Central memory CD4-positive, alpha-beta T cell (primary cell): ENCODE measurements around the gene ATF1.
"Not testable (repeated sequence)": the region's sequence is repeated elsewhere in the genome, so short reads cannot be mapped to it uniquely, and the experiment has no call there.

ENCODE experiments used
- DNase-seq: peaks from one replicate; pipeline ENCODE4 v3.0.0; 2022

Gene ATF1

DNA sequence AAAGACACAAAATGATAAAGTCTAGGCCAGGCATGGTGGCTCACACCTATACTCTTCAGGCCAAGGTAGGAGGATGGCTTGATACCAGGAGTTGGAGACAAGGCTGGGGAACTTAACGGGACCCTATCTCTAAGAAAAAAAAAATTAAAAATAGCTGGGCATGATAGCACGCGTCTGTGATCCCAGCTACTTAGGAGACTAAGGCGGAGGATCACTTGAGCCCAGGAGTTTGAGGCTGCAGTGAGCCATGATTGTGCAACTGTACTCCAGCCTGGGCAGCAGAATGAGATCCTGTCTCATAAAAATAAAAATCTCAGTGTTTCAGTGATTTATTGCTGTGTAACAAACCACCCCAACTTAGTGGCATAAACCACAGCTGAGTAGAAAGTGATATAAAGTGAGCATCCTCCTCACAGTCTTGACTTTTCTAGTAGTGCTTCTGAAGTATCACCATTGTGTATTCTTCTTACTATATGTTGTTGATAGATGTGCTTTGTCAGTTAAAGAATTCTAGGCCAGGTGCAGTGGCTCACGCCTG lies 10.6 kb upstream of the ATF1 start:
- no peak for DNase-seq

DNA sequence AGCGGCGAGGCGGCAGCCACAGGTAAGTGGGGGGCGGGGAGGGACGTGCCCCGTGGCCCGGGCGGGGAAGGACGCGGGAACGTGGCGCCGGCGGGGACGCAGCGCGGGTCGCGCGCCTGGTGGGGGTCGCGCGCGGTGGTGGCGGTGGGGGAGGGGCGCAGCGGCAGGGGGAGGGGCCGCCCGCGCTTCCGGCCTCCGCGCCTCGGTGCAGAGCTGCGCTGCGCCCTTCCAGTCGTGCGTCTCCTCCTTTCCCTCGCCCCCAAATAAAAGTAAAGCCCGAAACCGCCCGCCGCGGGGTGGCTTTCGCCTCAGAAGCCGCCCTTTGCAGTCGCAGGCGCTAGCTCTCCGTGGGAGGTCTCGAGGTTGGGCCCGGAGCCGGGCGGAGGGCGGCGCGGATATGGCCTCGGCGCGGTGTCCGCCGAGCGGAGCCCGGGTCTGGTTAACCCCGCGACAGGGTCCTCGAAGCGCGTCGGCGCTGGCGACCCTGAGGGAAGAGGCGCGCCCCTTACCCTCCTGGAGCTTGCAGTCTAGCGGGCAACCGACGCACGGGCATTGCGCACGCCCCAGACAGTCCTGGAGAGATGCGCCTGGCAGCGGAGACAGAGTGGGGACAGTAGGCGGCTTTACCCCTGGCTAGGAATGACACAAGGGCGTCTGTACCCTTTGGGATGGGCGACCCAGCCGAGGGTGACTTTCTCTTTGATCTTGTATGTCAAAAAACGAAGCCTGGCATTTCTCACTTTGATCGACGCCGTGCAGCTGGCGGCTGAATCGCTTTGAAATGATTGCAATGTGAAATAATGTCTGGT lies 589 bp downstream of the ATF1 start:
- DNase-seq = peak; percentile 59

DNA sequence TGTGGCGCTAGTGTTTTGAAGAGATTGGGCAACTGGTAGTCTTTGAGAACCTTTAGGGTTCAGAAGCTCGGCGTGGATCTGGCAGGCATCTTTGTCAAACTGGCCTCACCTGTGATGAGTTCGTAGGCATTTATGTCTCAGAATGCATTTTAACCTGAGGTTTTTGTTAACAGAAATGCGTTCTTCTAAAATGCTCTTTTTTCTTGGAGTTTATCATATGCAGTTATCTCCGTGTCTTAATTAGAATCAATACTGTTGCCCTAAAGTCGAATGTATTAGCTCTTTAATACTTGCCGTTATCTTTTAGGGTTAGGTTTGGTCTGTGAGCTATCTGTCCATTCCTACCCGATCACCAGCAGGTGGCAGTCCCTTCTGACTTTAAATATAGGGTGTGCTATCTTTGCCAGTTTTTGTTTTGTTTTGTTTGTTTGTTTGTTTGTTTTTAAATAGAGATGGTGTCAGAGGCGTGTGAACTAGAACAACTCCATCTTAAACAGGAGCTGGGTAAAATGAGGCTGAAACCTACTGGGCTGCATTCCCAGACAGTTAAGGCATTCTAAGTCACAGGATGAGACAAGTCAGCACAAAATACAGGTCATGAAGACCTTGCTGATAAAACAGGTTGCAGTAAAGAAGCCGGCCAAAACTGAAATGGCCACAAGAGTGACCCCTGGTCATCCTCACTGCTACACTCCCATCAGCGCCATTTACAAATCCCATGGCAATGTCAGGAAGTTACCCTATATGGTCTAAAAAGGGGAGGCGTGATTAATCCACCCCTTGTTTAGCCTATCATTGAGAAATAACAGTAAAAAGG lies 1.4 kb downstream of the ATF1 start:
- DNase-seq = peak; percentile 57

DNA sequence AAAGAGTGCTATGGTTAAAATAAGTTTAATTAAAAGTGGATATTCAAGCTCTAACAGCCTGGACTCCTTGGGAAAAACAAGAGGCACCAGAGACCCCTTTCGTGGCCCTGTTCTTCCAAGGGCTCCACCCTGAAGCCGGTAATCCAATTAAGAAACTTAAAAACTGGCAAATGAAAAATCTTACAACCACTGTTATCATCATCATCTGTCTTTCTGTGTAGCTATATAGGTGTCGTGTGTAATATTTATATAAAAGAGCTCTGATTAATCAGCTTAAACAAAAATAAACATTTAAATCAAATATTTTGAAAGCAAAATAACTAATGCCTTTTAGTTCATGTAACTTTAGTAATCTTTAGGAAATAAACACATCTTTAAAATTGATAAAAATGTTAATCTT lies 4.5 kb downstream of the ATF1 start:
- DNase-seq = no peak

DNA sequence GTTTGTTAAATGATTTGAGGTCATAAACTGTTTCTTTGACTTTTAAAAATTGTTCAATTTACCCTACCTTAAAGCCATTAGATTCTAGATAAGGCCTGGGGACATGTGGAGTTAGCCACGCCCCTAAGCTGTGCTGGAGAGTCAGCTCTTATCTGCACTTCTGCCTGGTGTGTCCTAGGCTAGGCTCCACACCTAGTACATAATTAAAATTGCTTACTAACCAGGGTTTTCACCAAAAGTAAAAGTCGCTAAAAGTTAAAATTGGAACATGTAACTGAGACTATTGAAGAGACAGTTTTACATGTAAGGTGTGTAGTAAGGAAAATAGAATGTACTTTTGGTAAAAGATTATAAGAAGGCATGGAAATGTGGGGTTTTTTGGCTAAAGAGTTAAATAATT lies 4.9 kb downstream of the ATF1 start:
- not testable (repeated sequence) for DNase-seq

DNA sequence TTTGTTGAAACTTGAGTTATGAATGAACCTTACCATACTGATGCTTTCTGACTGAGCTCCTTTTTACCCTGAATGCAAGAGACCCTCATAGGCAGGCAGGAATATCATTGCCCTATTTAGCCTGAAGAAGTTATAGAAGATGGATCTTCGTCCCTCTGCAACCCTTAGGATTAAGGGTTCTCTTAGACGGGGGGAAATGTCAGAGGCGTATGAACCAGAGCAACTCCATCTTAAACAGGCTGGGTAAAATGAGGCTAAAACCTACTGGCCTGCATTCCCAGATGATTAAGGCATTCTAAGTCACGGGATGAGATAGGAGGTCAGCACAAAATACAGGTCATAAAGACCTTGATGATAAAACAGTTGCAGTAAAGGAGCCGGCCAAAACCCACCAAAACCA lies 7.5 kb downstream of the ATF1 start:
- DNase-seq = no peak

DNA sequence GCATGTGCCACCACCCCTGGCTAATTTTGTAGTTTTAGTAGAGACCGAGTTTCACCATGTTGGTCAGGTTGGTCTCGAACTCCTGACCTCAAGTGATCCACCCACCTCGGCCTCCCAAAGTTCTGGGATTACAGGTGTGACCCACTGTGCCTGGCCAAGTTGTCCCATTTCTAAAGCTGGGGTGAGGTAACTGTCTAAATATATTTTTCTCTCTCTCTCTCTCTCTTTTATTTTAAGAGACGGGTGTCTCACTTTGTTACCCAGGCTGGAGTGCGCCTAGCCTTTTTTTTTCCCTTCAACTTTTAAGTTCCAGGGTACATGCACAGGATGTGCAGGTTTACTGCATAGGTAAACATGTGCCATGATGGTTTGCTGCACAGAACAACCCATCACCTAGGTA lies 8.6 kb downstream of the ATF1 start:
- no peak for DNase-seq

DNA sequence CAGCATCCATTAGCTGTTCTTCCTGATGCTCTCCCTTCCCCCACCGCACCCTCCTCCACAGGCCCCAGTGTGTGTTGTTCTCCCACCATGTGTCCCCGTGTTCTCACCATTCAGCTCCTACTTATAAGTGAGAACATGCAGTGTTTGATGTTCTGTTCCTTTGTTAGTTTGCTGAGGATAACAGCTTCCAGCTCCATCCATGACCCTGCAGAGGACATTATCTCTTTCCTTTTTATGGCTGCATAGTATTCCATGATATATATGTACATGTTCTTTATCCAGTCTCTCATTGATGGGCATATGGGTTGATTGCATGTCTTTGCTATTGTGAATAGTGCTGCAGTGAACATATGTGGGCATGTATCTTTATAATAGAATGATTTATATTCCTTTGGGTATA lies 9.0 kb downstream of the ATF1 start:
- no peak for DNase-seq

DNA sequence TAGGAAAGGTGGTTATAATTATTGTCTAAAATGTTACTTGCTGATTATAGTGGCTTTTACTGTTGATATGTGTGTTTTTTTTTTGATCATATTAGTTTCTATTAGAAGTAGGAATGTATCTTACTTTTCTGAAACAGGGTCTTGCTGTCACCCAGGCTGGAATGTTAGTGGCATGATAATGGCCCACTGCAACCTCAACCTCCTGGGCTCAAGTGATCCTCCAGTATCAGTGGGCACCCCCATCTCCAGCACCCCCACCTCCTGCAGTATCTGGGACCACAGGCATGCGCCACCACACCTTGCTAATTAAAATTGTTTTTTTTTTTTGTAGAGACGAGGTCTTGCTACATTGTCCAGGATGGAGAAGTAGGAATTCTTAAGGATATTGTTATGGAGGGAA lies 11.3 kb downstream of the ATF1 start:
- no peak for DNase-seq

DNA sequence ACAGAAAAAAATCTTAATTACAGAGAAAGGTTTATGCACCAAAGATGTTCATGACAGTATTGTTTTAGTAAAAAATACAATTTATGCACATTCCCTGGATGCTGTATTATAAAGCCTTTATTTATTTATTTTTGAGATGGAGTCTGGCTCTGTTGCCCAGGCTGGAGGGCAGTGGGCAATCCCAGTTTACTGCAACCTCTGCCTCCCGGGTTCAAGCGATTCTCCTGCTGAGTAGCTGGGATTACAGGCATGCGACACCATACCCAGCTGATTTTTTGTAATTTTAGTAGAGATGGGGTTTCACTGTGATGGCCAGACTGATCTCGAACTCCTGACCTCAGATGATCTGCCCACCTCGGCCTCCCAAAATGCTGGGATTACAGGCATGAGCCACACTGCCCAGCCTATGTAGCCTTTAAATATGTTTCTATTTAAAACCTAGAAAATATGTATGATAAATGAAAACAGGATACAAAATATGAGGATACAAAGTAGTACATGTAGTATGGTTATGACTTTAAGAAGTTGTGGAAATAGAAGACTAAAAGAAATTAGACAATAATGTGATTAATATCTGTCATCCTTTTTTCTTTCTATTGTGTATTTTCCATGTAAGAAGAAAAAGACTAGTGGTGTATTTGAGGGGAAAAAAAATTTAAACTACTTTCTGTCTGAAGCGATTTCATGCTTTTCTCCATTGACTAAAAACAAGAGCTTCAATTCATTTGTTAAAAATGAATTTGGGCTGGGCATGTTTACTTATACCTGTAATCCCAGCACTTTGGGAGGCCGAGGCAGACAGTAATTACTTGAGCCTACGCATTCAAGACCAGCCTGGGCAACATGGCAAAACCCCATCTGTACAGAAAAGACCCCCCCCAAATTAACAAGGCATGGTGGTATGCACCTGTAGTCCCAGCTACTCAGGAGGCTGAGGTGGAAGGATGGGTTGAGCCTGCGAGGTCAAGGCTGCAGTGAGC lies 13.1 kb downstream of the ATF1 start:
- DNase-seq = no peak

DNA sequence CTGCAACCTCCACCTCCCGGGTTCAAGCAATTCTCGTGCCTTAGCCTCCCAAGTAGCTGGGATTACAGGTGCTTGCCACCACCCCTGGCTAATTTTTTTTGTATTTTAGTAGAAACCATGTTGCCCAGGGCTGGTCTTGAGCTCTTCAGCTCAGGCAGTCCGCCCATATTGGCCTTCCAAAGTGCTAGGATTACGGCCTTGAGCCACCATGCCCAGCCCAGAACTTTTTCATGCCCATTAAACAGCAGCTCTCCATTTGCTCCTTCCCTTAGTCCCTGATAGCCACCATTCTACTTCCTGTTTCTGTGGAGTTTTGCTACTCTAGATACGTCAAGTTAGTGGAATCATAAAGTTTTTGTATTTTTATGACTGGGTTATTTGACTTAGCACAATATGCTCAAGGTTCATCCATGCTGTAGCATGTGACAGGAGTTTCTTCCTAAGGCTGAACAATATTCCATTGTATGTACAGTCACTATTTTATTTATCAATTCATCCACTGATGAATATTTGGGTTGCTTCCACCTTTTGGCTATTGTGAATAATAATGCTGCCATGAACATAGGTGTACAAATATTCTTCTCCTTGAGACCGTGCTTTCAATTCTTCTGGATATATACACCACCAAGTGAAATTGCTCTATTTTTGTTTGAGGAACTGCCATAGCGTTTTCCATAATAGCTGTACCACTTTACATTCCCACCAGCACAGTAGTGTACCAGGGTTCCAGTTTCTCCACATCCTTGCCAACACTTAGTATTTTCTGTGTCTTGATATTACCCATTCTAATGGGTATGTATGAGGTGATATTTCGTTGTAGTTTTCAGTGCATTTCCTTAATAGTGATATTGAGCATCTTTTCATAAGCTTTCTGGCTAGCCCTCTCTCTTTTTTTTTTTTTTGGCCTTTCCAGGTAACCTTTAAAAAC lies 15.0 kb downstream of the ATF1 start:
- DNase-seq = no peak

DNA sequence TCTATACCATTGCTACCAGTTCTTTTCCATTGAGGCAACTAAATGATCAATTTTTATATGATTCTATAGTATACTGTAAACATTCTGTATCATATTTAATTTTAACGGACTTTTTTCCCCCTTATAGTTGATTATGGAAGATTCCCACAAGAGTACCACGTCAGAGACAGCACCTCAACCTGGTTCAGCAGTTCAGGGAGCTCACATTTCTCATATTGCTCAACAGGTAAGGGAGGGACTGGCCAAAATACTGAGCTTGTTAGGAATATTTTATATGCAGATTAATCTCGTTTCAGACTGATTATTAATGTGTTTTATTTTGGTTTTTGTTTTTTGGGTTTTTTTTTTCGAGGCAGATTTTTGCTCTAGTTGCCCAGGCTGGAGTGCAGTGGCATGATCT lies 16.1 kb downstream of the ATF1 start:
- DNase-seq = no peak

DNA sequence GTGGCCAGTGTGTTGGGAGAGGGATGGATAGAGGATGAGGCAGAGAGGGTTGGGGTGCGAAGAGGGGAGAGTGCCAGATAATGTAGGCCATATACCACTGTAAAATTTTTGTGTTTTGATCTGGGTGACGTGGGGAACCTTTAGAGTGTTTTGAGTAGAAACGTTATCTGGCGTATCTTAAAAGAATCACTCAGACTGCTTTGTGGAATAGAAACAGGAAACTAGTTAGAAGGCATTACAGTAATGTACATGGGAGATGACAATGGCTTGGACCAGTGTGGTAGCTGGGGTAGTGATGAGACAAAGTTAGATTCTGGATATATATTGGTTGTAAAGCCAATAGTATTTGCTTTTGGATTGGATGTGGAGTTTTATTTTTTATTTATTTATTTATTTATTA lies 20.6 kb downstream of the ATF1 start:
- no peak for DNase-seq

DNA sequence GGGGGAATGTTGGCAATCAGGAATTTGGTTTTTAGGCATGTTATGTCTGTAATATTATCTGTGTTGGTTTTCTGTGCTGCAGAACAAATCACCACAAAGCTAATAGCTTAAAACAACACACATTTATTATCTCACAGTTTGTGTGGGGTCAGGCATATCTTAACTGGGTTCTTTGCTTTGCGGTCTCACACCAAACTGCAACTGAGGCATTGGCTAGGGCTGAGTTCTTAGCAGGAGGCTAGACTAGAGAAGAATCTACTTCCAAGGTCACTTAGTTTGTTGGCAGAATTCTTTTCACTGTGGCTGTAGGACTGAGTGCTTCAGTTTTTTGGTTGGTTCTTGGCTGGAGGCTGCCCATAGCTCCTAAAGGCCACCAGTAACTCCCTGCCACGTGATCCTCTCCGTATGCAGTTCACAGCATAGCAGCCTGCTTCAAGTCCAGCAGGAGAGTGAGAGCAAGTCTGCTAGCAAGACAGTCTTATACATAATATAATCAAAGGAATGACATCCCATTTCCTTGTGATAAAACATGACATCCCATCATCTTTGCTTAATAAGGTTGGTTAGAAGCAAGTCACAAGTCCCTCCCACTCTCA lies 21.6 kb downstream of the ATF1 start:
- no peak for DNase-seq

DNA sequence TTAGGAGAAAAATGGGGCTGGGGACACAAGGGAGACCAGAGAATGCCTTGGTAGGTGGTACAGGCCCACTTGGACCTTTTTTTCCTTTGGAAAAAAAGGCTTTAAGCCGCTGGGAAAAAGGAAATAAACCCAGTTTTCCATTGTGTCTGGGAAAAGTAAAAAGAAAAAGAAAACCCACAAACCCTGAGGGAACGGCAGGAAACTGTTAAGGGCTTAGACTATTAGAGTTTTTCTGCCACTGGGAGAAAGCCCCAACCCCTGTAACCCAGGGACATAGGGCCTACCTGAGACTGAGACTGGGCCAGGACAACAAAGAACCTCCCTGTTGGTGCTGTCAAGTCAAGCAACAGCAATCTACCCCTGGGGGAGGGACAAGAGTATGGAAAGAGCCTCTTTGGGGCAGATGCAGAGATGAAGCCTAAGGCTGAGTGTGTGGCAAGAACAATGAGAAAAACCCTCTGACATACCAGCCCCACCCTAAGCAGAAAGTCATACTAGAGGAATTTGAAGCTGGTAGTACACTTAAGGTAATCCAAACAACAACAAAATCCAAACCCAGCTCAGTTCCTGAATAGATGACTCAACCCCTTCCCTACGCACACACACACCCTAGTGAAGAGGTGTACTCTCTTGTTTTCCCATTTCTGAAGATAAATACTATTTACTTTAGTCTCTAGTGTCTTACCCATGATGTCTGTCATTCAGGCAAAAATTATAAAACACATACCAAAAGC lies 22.8 kb downstream of the ATF1 start:
- no peak for DNase-seq

DNA sequence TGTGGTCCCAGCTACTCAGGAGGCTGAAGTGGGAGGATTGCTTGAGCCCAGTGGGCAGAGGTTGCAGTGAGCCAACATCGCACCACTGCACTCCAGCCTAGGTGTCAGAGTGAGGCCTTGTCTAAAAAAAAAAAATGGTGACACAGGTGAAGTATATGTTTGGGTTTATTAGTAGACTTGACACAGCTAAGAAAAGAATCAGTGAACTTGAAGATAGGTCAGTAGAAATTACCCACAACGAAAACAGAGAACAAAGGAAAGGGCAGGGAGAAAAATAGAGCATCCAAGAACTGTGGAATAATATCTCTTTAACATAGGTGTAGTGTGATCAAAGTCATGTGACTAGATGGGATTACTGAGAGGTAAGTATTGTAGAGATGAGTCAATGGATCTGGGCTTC lies 23.7 kb downstream of the ATF1 start:
- DNase-seq = no peak

DNA sequence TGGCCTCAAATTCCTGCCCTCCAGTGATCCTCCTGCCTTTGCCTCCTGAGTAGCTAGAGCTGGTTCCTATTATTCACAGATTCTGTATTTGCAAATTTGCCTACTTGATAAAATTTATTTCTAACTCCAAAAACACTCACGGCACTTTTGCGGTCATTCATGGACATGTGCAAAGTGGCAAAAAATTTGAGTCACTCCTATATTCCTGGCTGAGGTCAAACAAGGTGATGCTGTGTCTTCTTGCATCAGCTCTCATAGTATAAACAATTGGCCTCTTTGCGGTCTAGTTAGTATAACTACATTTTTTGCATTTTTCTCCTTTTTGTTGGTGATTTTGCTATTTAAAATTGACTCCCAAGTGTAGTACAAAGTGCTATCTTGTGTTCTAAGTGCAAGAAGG lies 24.7 kb downstream of the ATF1 start:
- no peak for DNase-seq

DNA sequence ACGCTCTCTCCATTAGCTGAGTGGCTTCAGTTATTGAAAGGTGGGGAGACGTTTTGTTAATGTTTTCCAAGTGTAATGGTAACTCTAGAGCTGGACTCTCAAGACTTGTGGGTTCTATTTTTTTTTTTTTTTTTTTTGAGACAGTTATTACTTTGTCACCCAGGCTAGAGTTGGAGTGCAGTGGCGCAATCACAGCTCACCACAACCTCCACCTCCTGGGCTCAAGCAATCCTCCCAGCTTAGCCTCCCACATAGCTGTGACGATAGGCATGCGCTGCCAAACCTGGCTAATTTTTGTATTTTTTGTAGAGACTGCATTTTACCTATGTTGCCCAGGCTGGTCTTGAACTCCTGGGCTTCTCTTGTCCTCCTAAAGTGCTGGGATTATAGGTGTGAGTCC lies 26.2 kb downstream of the ATF1 start:
- DNase-seq = no peak

DNA sequence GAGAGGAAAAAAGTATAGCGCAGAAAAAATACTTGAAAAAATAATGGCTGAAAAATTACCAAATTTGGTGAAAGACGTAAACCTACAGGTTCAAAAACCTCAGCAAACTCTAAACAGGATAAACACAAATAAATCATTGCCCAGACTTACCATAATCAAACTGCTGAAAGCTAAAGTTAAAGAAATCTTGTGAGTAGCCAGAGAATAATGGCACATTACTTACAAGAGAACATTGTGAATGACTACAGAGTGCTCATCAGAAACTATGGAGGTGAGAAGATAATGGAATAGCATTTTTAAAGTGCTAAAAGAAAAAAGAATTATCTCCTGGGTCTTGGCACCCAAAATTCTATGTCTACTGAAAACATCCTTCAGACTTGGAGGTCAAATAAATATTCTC lies 36.0 kb downstream of the ATF1 start:
- no peak for DNase-seq

DNA sequence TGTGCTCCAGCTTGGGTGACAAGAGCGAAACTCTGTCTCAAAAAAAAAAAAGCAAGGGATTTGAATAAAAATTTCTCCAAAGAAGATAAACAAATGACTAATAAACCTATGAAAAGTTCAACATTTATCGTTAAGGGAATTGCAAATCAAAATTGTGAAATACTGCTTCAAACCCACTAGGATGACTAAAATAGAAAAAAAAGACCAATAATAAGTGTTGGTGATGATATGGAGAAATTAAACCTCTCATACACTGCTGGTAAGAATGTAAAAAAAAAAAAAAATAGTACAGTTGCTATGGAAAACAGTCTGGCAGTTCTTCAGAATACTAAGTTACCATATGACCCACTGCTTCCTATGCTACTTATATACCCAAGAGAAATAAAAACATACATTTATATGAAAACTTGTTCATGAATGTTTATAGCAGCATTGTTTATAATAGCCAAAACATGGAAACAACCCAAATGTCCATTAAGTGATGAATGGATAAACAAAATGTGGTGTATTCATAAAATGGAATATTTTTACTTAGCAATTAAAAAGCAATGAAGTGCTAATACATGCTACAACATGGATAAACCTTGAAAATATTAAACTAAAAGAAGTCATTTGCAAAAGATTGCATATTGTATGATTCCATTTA lies 39.5 kb downstream of the ATF1 start:
- no peak for DNase-seq
